ENCODE measurements around the gene RFESD.

DNA sequence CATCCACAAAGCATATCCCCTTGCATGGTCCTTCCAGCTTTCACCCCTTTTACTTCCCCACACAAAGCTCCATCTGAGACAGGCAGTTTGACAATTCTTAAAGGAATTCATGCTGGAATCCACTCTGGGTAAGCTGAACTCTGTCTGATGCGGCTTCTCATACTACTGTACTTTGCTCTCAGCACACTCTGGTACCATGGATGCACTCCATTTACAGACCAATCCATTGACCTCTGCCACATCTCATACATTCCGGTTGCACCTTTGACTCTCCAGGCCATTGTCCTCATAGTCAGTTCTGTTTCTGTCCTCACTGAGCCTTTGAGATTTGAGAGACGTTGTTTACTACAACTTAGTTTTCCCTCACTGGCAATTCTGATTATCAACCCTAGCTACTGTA is 24.0 kb downstream of the RFESD start:
- TF ChIP-seq, protein P1, sequence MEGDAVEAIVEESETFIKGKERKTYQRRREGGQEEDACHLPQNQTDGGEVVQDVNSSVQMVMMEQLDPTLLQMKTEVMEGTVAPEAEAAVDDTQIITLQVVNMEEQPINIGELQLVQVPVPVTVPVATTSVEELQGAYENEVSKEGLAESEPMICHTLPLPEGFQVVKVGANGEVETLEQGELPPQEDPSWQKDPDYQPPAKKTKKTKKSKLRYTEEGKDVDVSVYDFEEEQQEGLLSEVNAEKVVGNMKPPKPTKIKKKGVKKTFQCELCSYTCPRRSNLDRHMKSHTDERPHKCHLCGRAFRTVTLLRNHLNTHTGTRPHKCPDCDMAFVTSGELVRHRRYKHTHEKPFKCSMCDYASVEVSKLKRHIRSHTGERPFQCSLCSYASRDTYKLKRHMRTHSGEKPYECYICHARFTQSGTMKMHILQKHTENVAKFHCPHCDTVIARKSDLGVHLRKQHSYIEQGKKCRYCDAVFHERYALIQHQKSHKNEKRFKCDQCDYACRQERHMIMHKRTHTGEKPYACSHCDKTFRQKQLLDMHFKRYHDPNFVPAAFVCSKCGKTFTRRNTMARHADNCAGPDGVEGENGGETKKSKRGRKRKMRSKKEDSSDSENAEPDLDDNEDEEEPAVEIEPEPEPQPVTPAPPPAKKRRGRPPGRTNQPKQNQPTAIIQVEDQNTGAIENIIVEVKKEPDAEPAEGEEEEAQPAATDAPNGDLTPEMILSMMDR (IDR thresholded peaks at IDR 0.05), result no peak
- TF ChIP-seq POLR2AphosphoS5 (IDR thresholded peaks at IDR 0.05), result no peak
- TF ChIP-seq POLR2A (IDR thresholded peaks at IDR 0.05), result no peak
- no peak for TF ChIP-seq EP300 (IDR thresholded peaks at IDR 0.05)
